ENCODE results near the gene FAM120B. TPM values are rescaled to one million over a fixed set of nuclear protein-coding genes. Genes with fewer than 3 reads are reported as not detected.
"Not testable (repeated sequence)": the region's sequence is repeated elsewhere in the genome, so short reads cannot be mapped to it uniquely, and the experiment has no call there.

The FAM120B gene
- total and polyA plus RNA-seq, 2 experiments from 2014 or later, result 7.2 to 16.7 TPM

- not testable (repeated sequence) for H3K4me3 ChIP-seq; H3K27ac ChIP-seq (ENCODE audit: low read depth); H4K20me1 ChIP-seq (replicated peaks; ENCODE audit: insufficient read depth); H3K4me3 Mint-ChIP-seq; DNase-seq (ENCODE audit: low spot score); H3K4me1 ChIP-seq (ENCODE audit: insufficient read depth); H3K4me2 ChIP-seq; H3K79me2 ChIP-seq (replicated peaks; ENCODE audit: insufficient read depth); H3K36me3 ChIP-seq (ENCODE audit: insufficient read depth); H3F3A ChIP-seq (replicated peaks; ENCODE audit: low read depth); H3K27me3 Mint-ChIP-seq (ENCODE audit: insufficient read depth, low read depth, poor library complexity); H3K9me3 Mint-ChIP-seq; H3K4me1 Mint-ChIP-seq; H3K9me2 ChIP-seq (ENCODE audit: insufficient read depth); H2AFZ ChIP-seq; ATAC-seq; H3K27ac Mint-ChIP-seq; H3K27me3 ChIP-seq (ENCODE audit: insufficient read depth)
- peaks cover 19% of the 10 kb centered on the region; the same call in 2 of the 3 replicates for H3K36me3 Mint-ChIP-seq (ENCODE audit: low read depth)
Measured at GRCh38 chr6:170409746-170410145, 103.2 kb downstream of the FAM120B start.

GRCh38 chr6:170410241-170410640, 103.7 kb downstream of the FAM120B start:
- Histone ChIP-seq H3K36me3 (ENCODE audit: insufficient read depth) (no peaks in the 10 kb centered on the region), H3K4me3 (no peak overlapping the region), H3K9me2 (ENCODE audit: insufficient read depth) (0 out of 2 replicates have a peak, but pooled peaks cover 3% of the 10 kb centered on the region), H4K20me1 (replicated peaks; ENCODE audit: insufficient read depth) (no peaks in the 10 kb centered on the region), H3K27me3 (ENCODE audit: insufficient read depth) (no peaks in the 10 kb centered on the region), H3K27ac (ENCODE audit: low read depth) (no peak overlapping the region), H2AFZ (no peak overlapping the region), H3K4me1 (ENCODE audit: insufficient read depth) (no peaks in the 10 kb centered on the region), H3K79me2 (replicated peaks; ENCODE audit: insufficient read depth) (no peaks in the 10 kb centered on the region), H3K4me2 (no peak overlapping the region), H3F3A (replicated peaks; ENCODE audit: low read depth) (no peaks in the 10 kb centered on the region)
- Mint-ChIP-seq H3K4me3 (no peak overlapping the region), H3K27me3 (ENCODE audit: insufficient read depth, low read depth, poor library complexity) (peaks cover 5% of the 10 kb centered on the region), H3K27ac (no peak overlapping the region), H3K36me3 (ENCODE audit: low read depth) (peaks cover 14% of the 10 kb centered on the region; the same call in 2 of the 3 replicates), H3K9me3 (no peaks in the 10 kb centered on the region; the same call in 2 of the 3 replicates), H3K4me1 (peaks cover 4% of the 10 kb centered on the region; the same call in 1 of the 3 replicates)
- DNase-seq (ENCODE audit: low spot score) (no peak), ATAC-seq (no peak)
- TF ChIP-seq ZNF114 (CRISPR knock-in tag; IDR thresholded peaks at IDR 0.05) (no peak), REST (IDR thresholded peaks at IDR 0.05; ENCODE audit: unreplicated experiment) (no peak), EZH2 (IDR thresholded peaks at IDR 0.05; ENCODE audit: low read depth, unreplicated experiment) (no peak), JUNB (IDR thresholded peaks at IDR 0.05; ENCODE audit: unreplicated experiment) (no peak)
- TF ChIP-seq, protein P1, sequence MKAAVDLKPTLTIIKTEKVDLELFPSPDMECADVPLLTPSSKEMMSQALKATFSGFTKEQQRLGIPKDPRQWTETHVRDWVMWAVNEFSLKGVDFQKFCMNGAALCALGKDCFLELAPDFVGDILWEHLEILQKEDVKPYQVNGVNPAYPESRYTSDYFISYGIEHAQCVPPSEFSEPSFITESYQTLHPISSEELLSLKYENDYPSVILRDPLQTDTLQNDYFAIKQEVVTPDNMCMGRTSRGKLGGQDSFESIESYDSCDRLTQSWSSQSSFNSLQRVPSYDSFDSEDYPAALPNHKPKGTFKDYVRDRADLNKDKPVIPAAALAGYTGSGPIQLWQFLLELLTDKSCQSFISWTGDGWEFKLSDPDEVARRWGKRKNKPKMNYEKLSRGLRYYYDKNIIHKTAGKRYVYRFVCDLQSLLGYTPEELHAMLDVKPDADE (IDR thresholded peaks at IDR 0.05), result no peak

DNA sequence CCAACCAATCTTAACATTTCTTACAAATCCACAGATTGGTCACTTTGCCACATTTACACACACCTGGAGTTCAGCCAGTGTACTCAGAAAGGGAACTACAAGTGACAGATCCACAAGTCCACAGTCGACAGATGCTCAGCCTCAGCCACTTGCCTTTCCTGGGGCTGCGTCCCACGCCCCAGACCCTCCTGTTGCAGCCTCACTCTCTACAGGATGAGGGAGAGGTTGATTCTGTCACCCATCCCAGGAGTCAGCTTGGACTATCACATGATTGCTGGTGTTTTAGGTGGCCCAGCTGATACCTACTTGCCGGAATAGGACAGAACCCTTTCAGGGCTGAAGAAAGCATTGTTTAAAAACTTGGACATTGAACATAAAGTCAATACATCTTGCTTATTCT, 108.8 kb downstream of the FAM120B start:
- H4K20me1 ChIP-seq (replicated peaks; ENCODE audit: insufficient read depth), result no peaks in the 10 kb centered on the region
- no peak overlapping the region for H3K27ac ChIP-seq (ENCODE audit: low read depth)
- H3K79me2 ChIP-seq (replicated peaks; ENCODE audit: insufficient read depth), result no peaks in the 10 kb centered on the region
- H3K27me3 Mint-ChIP-seq (ENCODE audit: insufficient read depth, low read depth, poor library complexity), result peaks cover 7% of the 10 kb centered on the region
- no peaks in the 10 kb centered on the region for H3K9me3 Mint-ChIP-seq
- ATAC-seq, result no peak
- H3K27ac Mint-ChIP-seq, result no peak overlapping the region
- H3F3A ChIP-seq (replicated peaks; ENCODE audit: low read depth), result no peaks in the 10 kb centered on the region
- H3K36me3 Mint-ChIP-seq (ENCODE audit: low read depth), result no peaks in the 10 kb centered on the region
- H3K4me3 ChIP-seq, result no peak overlapping the region
- H3K4me1 ChIP-seq (ENCODE audit: insufficient read depth), result no peaks in the 10 kb centered on the region
- DNase-seq (ENCODE audit: low spot score), result no peak
- H3K4me2 ChIP-seq, result no peak overlapping the region
- no peak overlapping the region for H3K4me3 Mint-ChIP-seq
- no peaks in the 10 kb centered on the region for H3K27me3 ChIP-seq (ENCODE audit: insufficient read depth)
- H3K9me2 ChIP-seq (ENCODE audit: insufficient read depth), result 0 out of 2 replicates have a peak, but pooled peaks cover 1% of the 10 kb centered on the region
- H3K4me1 Mint-ChIP-seq, result peaks cover 9% of the 10 kb centered on the region
- no peaks in the 10 kb centered on the region for H3K36me3 ChIP-seq (ENCODE audit: insufficient read depth)
- no peak overlapping the region for H2AFZ ChIP-seq
- no peak for TF ChIP-seq ZNF331 (CRISPR knock-in tag; IDR thresholded peaks at IDR 0.05; ENCODE audit: low read depth)
- TF ChIP-seq REST (IDR thresholded peaks at IDR 0.05; ENCODE audit: unreplicated experiment), result no peak
- TF ChIP-seq NANOG (IDR thresholded peaks at IDR 0.05; ENCODE audit: borderline replicate concordance), result no peak
- TF ChIP-seq CTCF (conservative IDR thresholded peaks at IDR 0.05; ENCODE audit: low read depth in 2 of 2), result no peak
- TF ChIP-seq POLR2AphosphoS5 (IDR thresholded peaks at IDR 0.05; ENCODE audit: low read depth), result no peak
- TF ChIP-seq ZNF114 (CRISPR knock-in tag; IDR thresholded peaks at IDR 0.05), result no peak
- no peak for TF ChIP-seq CREB1 (CRISPR knock-in tag; IDR thresholded peaks at IDR 0.05; ENCODE audit: low read depth)

Measured in GM23338 (cell line).